Epithelial cell of proximal tubule (primary cell): Measurements from ENCODE around the gene APCS. TPM values are rescaled to one million over a fixed set of nuclear protein-coding genes. Genes with fewer than 3 reads are reported as not detected.

ENCODE experiments used
- DNase-seq: peaks from one replicate; pipeline ENCODE4 v3.0.0-alpha.2; 2011; ENCODE audit warnings: low read depth
- H3K4me3 ChIP-seq: 2 replicates; pipeline ENCODE4 v1.5.1; 2011; ENCODE audit warnings: low read depth, mild to moderate bottlenecking, low read length
- CTCF ChIP-seq: conservative IDR thresholded peaks from 2 replicates; pipeline ENCODE4 v1.5.1; 2012; ENCODE audit warnings: low read depth, mild to moderate bottlenecking, low read length
- total RNA-seq: library from RNA; depleted of rRNA; stranded (reverse); fragments of >200 nt; gene quantifications from 2 replicates; pipeline ENCODE4 v1.2.3, GENCODE V29; 2015

Gene APCS
- total RNA-seq = not detected in 2 replicates

GRCh38 chr1:159587461-159587951 is at the start of gene APCS:
Gene APCS, plus strand, starts transcription at chr1:159587826. Its CDS starts 96 bp downstream, at chr1:159587922.
- no peak within 1 kb of the TSS for H3K4me3 ChIP-seq
- no peak for DNase-seq
- no peak for TF ChIP-seq CTCF

- no peak overlapping the region for H3K4me3 ChIP-seq
- no peak for DNase-seq
- no peak for TF ChIP-seq CTCF
Observed at GRCh38 chr1:159548126-159548525, 39.5 kb upstream of the APCS start.

GRCh38 chr1:159554261-159554660 is 33.4 kb upstream of the APCS start:
- DNase-seq = no peak
- no peak for TF ChIP-seq CTCF
- H3K4me3 ChIP-seq = no peak overlapping the region

- no peak for TF ChIP-seq CTCF
- H3K4me3 ChIP-seq = no peak overlapping the region
- peak; percentile 7 for DNase-seq
Observed at GRCh38 chr1:159554696-159555095, 32.9 kb upstream of the APCS start.

- no peak for DNase-seq
- H3K4me3 ChIP-seq = no peak overlapping the region
- no peak for TF ChIP-seq CTCF
Observed at GRCh38 chr1:159556931-159557369, 30.7 kb upstream of the APCS start.

- no peak for TF ChIP-seq CTCF
- DNase-seq = no peak
Observed at GRCh38 chr1:159560599-159560998, 27.0 kb upstream of the APCS start.

GRCh38 chr1:159561497-159561896 is 26.1 kb upstream of the APCS start:
- no peak overlapping the region for H3K4me3 ChIP-seq
- no peak for TF ChIP-seq CTCF
- DNase-seq = no peak

More at GRCh38 chr1:159560599-159560998, 27.0 kb upstream of the APCS start:
- no peak overlapping the region for H3K4me3 ChIP-seq
